Upper lobe of left lung (tissue), 4 donors: ENCODE measurements around the gene ATP5PO.

Experiments used
- CTCF ChIP-seq, 6 experiments: fragments of 450-650 bp in 4 of 6; fragments of 200-600 bp in 2 of 6; sonication (generic) in 2 of 6; IDR thresholded peaks; one replicate each; pipeline ENCODE4 v1.5.1; 2016 to 2019; ENCODE audit warnings: antibody characterized with exemption in 6 of 6
- EP300 ChIP-seq, 4 donors: sonication (generic); formaldehyde crosslinking; IDR thresholded peaks; one replicate each; pipeline ENCODE4 v1.5.1; 2017; ENCODE audit warnings: antibody characterized with exemption in 4 of 4, control low read depth in 2 of 4
- POLR2A ChIP-seq, 4 donors: fragments of 450-650 bp; IDR thresholded peaks; one replicate each; pipeline ENCODE4 v1.5.1; 2016 to 2017; ENCODE audit warnings: antibody characterized with exemption in 4 of 4, mild to moderate bottlenecking in 2 of 4

- no peak for TF ChIP-seq CTCF (IDR thresholded peaks at IDR 0.05)
- TF ChIP-seq POLR2A (IDR thresholded peaks at IDR 0.05), result no peak
- TF ChIP-seq EP300 (IDR thresholded peaks at IDR 0.05), result no peak
Measured at GRCh38 chr21:33859373-33860102, 56.1 kb downstream of the ATP5PO start.
